IMR-90 (cell line): ENCODE results near the gene FBXL20. TPM values are rescaled to one million over a fixed set of nuclear protein-coding genes. Genes with fewer than 3 reads are reported as not detected.
A peak's percentile ranks its signal among the peaks of the same experiment; 100 is the strongest.

ENCODE experiments used
- ATAC-seq: fragments of 200-7000 bp; cut with Tn5 transposase; 2 replicates; pipeline ENCODE4 v1.9.1; 2020; ENCODE audit warnings: low read depth, mild to moderate bottlenecking, moderate library complexity
- BruUV-seq: library from RNA; stranded (reverse); fragments of 400-500 nt; replicated peaks from 2 replicates; lab custom pipeline; 2021; lab: Mats Ljungman, UMichigan
- CTCF ChIA-PET: fragments of 300-600 bp; formaldehyde crosslinking; extraction: SDS; loops from one replicate; lab custom pipeline; 2021; ENCODE audit warnings: antibody characterized with exemption; lab: Yijun Ruan, JAX
- POLR2A ChIA-PET: fragments of 300-600 bp; sonication (Branson Sonifier 250); formaldehyde crosslinking; loops from one replicate; lab custom pipeline; 2022; ENCODE audit warnings: antibody characterized with exemption; ENCODE audit not compliant: unreplicated experiment; lab: Charles Lee
- DNase-seq: peaks from one replicate; pipeline ENCODE4 v3.0.0; 2013
- H2AFZ ChIP-seq: replicated peaks from 2 replicates; pipeline ENCODE3; 2013; ENCODE audit warnings: low read length, mild to moderate bottlenecking; ENCODE audit not compliant: poor library complexity
- H2AK5ac ChIP-seq: 2 replicates; pipeline ENCODE4 v1.6.1; 2013; ENCODE audit warnings: low read depth, low read length, inconsistent platforms
- H2AK9ac ChIP-seq: replicated peaks from 2 replicates; pipeline ENCODE3; 2013; ENCODE audit warnings: mild to moderate bottlenecking, low read depth, low read length, moderate library complexity; ENCODE audit not compliant: poor library complexity
- H2BK120ac ChIP-seq: 2 replicates; pipeline ENCODE4 v1.6.1; 2013; ENCODE audit warnings: low read depth, low read length, inconsistent platforms
- H2BK15ac ChIP-seq: 3 replicates; pipeline ENCODE4 v1.6.1; 2013; ENCODE audit warnings: low read depth, low read length, inconsistent platforms
- H2BK20ac ChIP-seq: 2 replicates; pipeline ENCODE4 v1.6.1; 2013; ENCODE audit warnings: low read depth, mild to moderate bottlenecking, inconsistent platforms, low read length, moderate library complexity
- H2BK5ac ChIP-seq: 2 replicates; pipeline ENCODE4 v1.6.1; 2013; ENCODE audit warnings: mild to moderate bottlenecking, low read depth, low read length, inconsistent platforms; ENCODE audit not compliant: poor library complexity, severe bottlenecking
- H3K14ac ChIP-seq: replicated peaks from 2 replicates; pipeline ENCODE4 v1.6.1; 2013; ENCODE audit warnings: low read depth, low read length, inconsistent platforms
- H3K18ac ChIP-seq: 2 replicates; pipeline ENCODE4 v1.6.1; 2013; ENCODE audit warnings: low read depth, low read length, control low read depth
- H3K23ac ChIP-seq: 2 replicates; pipeline ENCODE4 v1.6.1; 2013; ENCODE audit warnings: low read depth, low read length, inconsistent platforms
- H3K27ac ChIP-seq: 2 replicates; pipeline ENCODE4 v1.5.1; 2013; ENCODE audit warnings: mild to moderate bottlenecking, control low read depth, low read length; ENCODE audit not compliant: insufficient read depth
- H3K27me3 ChIP-seq: 2 replicates; pipeline ENCODE4 v1.6.1; 2013; ENCODE audit warnings: low read length; ENCODE audit not compliant: control insufficient read depth, insufficient read depth
- H3K36me3 ChIP-seq: 2 replicates; pipeline ENCODE4 v1.6.1; 2013; ENCODE audit warnings: low read length, mixed read lengths; ENCODE audit not compliant: control insufficient read depth, insufficient read depth
- H3K4ac ChIP-seq: 2 replicates; pipeline ENCODE4 v1.6.1; 2013; ENCODE audit warnings: low read depth, low read length, inconsistent platforms
- H3K4me1 ChIP-seq: 2 replicates; pipeline ENCODE4 v1.6.1; 2013; ENCODE audit warnings: low read length, mixed read lengths; ENCODE audit not compliant: control insufficient read depth, insufficient read depth
- H3K4me2 ChIP-seq: 2 replicates; pipeline ENCODE4 v1.6.1; 2013; ENCODE audit warnings: low read depth, mild to moderate bottlenecking, control low read depth, low read length, moderate library complexity
- H3K4me3 ChIP-seq: 2 replicates; pipeline ENCODE4 v1.5.1; 2013; ENCODE audit warnings: low read depth, mild to moderate bottlenecking, control low read depth, low read length, moderate library complexity; ENCODE audit not compliant: insufficient read depth
- H3K56ac ChIP-seq: 2 replicates; pipeline ENCODE4 v1.6.1; 2013; ENCODE audit warnings: low read length, inconsistent platforms; ENCODE audit not compliant: insufficient read depth; ENCODE audit errors: extremely low read depth
- H3K79me1 ChIP-seq, 2 experiments: 2 replicates each; pipeline ENCODE4 v1.6.1; 2013; ENCODE audit warnings: low read length in 2 of 2, inconsistent platforms in 1 of 2, low read depth in 1 of 2
- H3K9ac ChIP-seq: 2 replicates; pipeline ENCODE4 v1.6.1; 2013; ENCODE audit warnings: low read depth, low read length, control low read depth
- H3K9me1 ChIP-seq: 2 replicates; pipeline ENCODE4 v1.6.1; 2013; ENCODE audit warnings: low read length, inconsistent platforms; ENCODE audit not compliant: insufficient read depth
- H3K9me3 ChIP-seq: 2 replicates; pipeline ENCODE4 v1.6.1; 2013; ENCODE audit warnings: low read length; ENCODE audit not compliant: control insufficient read depth, insufficient read depth
- H4K20me1 ChIP-seq: 2 replicates; pipeline ENCODE4 v1.6.1; 2013; ENCODE audit warnings: low read length, inconsistent platforms; ENCODE audit not compliant: insufficient read depth
- H4K5ac ChIP-seq: 2 replicates; pipeline ENCODE4 v1.6.1; 2013; ENCODE audit warnings: mild to moderate bottlenecking, low read depth, low read length, control low read depth
- H4K8ac ChIP-seq, 2 experiments: 2 replicates each; pipeline ENCODE4 v1.6.1; 2013; ENCODE audit warnings: low read depth in 2 of 2, low read length in 2 of 2, control low read depth in 1 of 2, inconsistent platforms in 1 of 2
- H4K91ac ChIP-seq: 2 replicates; pipeline ENCODE4 v1.6.1; 2013; ENCODE audit warnings: low read depth, low read length, inconsistent platforms; ENCODE audit not compliant: insufficient read depth
- BHLHE40 ChIP-seq: fragments of 150-350 bp; IDR thresholded peaks from 2 replicates; pipeline ENCODE4 v1.6.1; 2016; ENCODE audit warnings: mild to moderate bottlenecking, low read depth, low read length
- CEBPB ChIP-seq: IDR thresholded peaks from 2 replicates; pipeline ENCODE4 v1.6.1; 2012; ENCODE audit warnings: low read depth, low read length, improper control_type of control experiment
- CHD1 ChIP-seq: IDR thresholded peaks from 2 replicates; pipeline ENCODE4 v1.6.1; 2012; ENCODE audit warnings: low read depth, low read length, improper control_type of control experiment
- FOS ChIP-seq: fragments of 150-350 bp; IDR thresholded peaks from 2 replicates; pipeline ENCODE4 v1.6.1; 2016; ENCODE audit warnings: low read depth, low read length
- MAFK ChIP-seq: IDR thresholded peaks from 2 replicates; pipeline ENCODE4 v1.6.1; 2012; ENCODE audit warnings: low read depth, low read length, improper control_type of control experiment
- MAZ ChIP-seq: IDR thresholded peaks from 2 replicates; pipeline ENCODE4 v1.6.1; 2012; ENCODE audit warnings: low read depth, mild to moderate bottlenecking, low read length, improper control_type of control experiment, moderate library complexity, borderline replicate concordance
- NFE2L2 ChIP-seq: fragments of 150-350 bp; IDR thresholded peaks from 2 replicates; pipeline ENCODE4 v1.6.1; 2016; ENCODE audit warnings: low read depth, mild to moderate bottlenecking, low read length
- POLR2A ChIP-seq: IDR thresholded peaks from 2 replicates; pipeline ENCODE4 v1.6.1; 2012; ENCODE audit warnings: mild to moderate bottlenecking, low read depth, low read length
- RAD21 ChIP-seq: IDR thresholded peaks from 2 replicates; pipeline ENCODE4 v1.6.1; 2012; ENCODE audit warnings: low read length, improper control_type of control experiment
- RCOR1 ChIP-seq: IDR thresholded peaks from 2 replicates; pipeline ENCODE4 v1.6.1; 2012; ENCODE audit warnings: mild to moderate bottlenecking, low read length, improper control_type of control experiment; ENCODE audit not compliant: insufficient replicate concordance
- RFX5 ChIP-seq: IDR thresholded peaks from 2 replicates; pipeline ENCODE4 v1.8.0; 2012; ENCODE audit warnings: low read depth, mild to moderate bottlenecking, low read length, moderate library complexity
- SMC3 ChIP-seq: fragments of 150-350 bp; IDR thresholded peaks from 2 replicates; pipeline ENCODE4 v1.6.1; 2016; ENCODE audit warnings: low read depth, mild to moderate bottlenecking, antibody characterized with exemption, low read length, moderate library complexity
- WGBS, 2 experiments: methylation state at CpG; one replicate each; pipeline versions ENCODE4 v1.1.5 to v1.1.7; 2013; ENCODE audit warnings: missing lambda C conversion rate in 2 of 2; ENCODE audit not compliant: insufficient read length in 1 of 2; ENCODE audit errors: extremely low coverage in 2 of 2; 5-methylcytosine and 5-hydroxymethylcytosine counted together
- dilution Hi-C: fragments of 300-500 bp; cut with HindIII; formaldehyde crosslinking; loops from one replicate; pipeline ENCODE4 v1.14.3; 2018; ENCODE audit warnings: low sequenced_read_pairs; ENCODE audit not compliant: unreplicated experiment
- in situ Hi-C: fragments of 300-500 bp; cut with MboI; formaldehyde crosslinking; loops from 3 replicates; pipeline ENCODE4 v1.14.3; 2019; ENCODE audit warnings: low sequenced_read_pairs, inconsistent platforms, mixed read lengths
- intact Hi-C: fragments of 100-400 bp; cut with micrococcal nuclease; formaldehyde crosslinking; loops from 2 replicates; pipeline ENCODE4 v1.10.0; 2022
- polyA plus RNA-seq, 3 experiments: library from polyadenylated mRNA; depleted of rRNA; stranded (reverse); fragments of >200 nt; gene quantifications; 2 replicates each; pipeline ENCODE4 v1.2.3, GENCODE V29; 2012; ENCODE audit warnings: low replicate concordance in 1 of 3
- total RNA-seq: library from RNA; depleted of rRNA; stranded (reverse); fragments of >200 nt; gene quantifications from 2 replicates; pipeline ENCODE4 v1.2.3, GENCODE V29; 2012
- TF ChIP-seq, protein P1 (sequence below): conservative IDR thresholded peaks from 2 replicates; pipeline ENCODE4 v1.5.1; 2012; ENCODE audit warnings: mild to moderate bottlenecking, low read depth, low read length, improper control_type of control experiment
- TF ChIP-seq, protein P2 (sequence below): fragments of 150-350 bp; IDR thresholded peaks from 2 replicates; pipeline ENCODE4 v1.6.1; 2017; ENCODE audit warnings: mild to moderate bottlenecking, antibody characterized with exemption, low read length, low read depth
- TF ChIP-seq, protein P3 (sequence below): fragments of 150-350 bp; IDR thresholded peaks from 2 replicates; pipeline ENCODE4 v1.6.1; 2016; ENCODE audit warnings: low read depth, mild to moderate bottlenecking, low read length, moderate library complexity, borderline replicate concordance

Gene FBXL20
- total and polyA plus RNA-seq, 2 of the 4 experiments (the other 2 are of a cell fraction): 4.1 to 13.8 TPM

DNA sequence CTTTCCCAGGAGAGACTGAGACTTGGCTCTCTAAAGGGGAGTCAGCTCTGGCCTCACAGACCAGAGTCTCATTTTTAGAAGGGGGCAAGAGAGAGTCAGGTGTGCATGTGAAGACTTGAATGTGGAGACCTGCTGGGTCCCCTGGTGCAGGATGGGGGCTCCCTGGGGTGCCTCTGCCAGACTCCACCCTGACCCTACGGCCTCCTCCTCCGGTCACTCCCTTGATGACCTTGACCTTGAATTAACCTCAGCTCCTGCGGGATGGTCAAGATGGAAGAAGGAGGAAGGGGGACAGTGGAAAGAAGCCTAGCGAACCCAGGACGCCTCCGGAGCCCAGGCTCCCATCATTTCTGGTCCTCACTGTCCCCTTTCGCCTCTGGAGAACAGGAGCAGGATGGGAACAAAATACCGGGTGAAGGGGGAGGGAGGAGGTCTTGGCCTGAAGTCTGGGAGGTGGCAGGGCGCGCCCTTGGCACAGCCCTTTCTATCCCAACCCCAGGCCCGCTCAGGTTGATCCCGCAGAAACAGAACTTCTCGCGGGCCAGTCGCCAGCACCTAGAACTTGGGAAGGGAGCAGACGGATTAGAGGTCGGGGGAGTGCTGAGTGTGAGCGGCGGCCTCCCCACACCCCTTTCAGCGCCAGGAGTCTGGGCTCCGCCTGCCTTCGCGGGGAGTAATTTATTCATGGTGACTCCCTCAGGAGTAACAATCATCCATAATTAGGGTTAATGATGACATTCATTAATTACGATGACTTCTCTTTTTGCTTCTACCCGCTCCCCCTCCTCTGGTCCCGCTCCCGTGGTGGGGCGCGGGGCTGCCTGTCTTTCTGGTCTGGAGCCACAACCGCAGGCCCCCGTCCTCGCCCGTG lies 177.3 kb downstream of the FBXL20 start:
- H2BK120ac ChIP-seq: no peak overlapping the region
- H3K4me2 ChIP-seq: no peak overlapping the region
- H3K4ac ChIP-seq: no peak overlapping the region
- intact Hi-C loops (no loop called here), in situ Hi-C loops (no loop called here), dilution Hi-C loops (no loop called here)
- no peaks in the 10 kb centered on the region for H3K9me3 ChIP-seq
- H3K14ac ChIP-seq: no peak overlapping the region
- H2AK9ac ChIP-seq: no peak overlapping the region
- H2AK5ac ChIP-seq: no peak overlapping the region
- no peak overlapping the region for H4K5ac ChIP-seq
- 8% methylated on average over 9 of the region's 33 CpGs; no CpG with 5 or more reads in 1 of the 2 experiments for WGBS, 2 experiments
- H3K27me3 ChIP-seq: peaks cover 61% of the 10 kb centered on the region
- no peak overlapping the region for H3K9ac ChIP-seq
- CTCF ChIA-PET: no interaction called here
- peaks cover 4% of the 10 kb centered on the region; the same call in 1 of the 2 replicates for H3K4me1 ChIP-seq
- no peak overlapping the region for H2BK5ac ChIP-seq
- H2BK15ac ChIP-seq: no peak overlapping the region
- no peak overlapping the region for H3K23ac ChIP-seq
- H4K8ac ChIP-seq: no peak overlapping the region
- H3K79me1 ChIP-seq: no peaks in the 10 kb centered on the region
- H3K4me3 ChIP-seq: no peak overlapping the region
- H3K27ac ChIP-seq: no peak overlapping the region
- H2BK20ac ChIP-seq: no peak overlapping the region
- H4K20me1 ChIP-seq: no peaks in the 10 kb centered on the region
- no peaks in the 10 kb centered on the region for H3K9me1 ChIP-seq
- H3K56ac ChIP-seq: no peak overlapping the region
- no peaks in the 10 kb centered on the region for H3K36me3 ChIP-seq
- H3K18ac ChIP-seq: no peak overlapping the region
- no peak overlapping the region for H4K91ac ChIP-seq
- POLR2A ChIA-PET: no interaction called here
- no TSS peak for BruUV-seq
- no peak for ATAC-seq
- peak overlapping the region; percentile 26 for H2AFZ ChIP-seq
- no peak for DNase-seq
- TF ChIP-seq RAD21: no peak
- TF ChIP-seq FOS: no peak
- TF ChIP-seq, protein P1, sequence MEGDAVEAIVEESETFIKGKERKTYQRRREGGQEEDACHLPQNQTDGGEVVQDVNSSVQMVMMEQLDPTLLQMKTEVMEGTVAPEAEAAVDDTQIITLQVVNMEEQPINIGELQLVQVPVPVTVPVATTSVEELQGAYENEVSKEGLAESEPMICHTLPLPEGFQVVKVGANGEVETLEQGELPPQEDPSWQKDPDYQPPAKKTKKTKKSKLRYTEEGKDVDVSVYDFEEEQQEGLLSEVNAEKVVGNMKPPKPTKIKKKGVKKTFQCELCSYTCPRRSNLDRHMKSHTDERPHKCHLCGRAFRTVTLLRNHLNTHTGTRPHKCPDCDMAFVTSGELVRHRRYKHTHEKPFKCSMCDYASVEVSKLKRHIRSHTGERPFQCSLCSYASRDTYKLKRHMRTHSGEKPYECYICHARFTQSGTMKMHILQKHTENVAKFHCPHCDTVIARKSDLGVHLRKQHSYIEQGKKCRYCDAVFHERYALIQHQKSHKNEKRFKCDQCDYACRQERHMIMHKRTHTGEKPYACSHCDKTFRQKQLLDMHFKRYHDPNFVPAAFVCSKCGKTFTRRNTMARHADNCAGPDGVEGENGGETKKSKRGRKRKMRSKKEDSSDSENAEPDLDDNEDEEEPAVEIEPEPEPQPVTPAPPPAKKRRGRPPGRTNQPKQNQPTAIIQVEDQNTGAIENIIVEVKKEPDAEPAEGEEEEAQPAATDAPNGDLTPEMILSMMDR: no peak
- no peak for TF ChIP-seq RCOR1
- no peak for TF ChIP-seq NFE2L2
- TF ChIP-seq RFX5: no peak
- no peak for TF ChIP-seq SMC3
- TF ChIP-seq BHLHE40: no peak
- no peak for TF ChIP-seq MAFK
- TF ChIP-seq CEBPB: no peak
- TF ChIP-seq, protein P2, sequence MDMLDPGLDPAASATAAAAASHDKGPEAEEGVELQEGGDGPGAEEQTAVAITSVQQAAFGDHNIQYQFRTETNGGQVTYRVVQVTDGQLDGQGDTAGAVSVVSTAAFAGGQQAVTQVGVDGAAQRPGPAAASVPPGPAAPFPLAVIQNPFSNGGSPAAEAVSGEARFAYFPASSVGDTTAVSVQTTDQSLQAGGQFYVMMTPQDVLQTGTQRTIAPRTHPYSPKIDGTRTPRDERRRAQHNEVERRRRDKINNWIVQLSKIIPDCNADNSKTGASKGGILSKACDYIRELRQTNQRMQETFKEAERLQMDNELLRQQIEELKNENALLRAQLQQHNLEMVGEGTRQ: no peak
- TF ChIP-seq, protein P3, sequence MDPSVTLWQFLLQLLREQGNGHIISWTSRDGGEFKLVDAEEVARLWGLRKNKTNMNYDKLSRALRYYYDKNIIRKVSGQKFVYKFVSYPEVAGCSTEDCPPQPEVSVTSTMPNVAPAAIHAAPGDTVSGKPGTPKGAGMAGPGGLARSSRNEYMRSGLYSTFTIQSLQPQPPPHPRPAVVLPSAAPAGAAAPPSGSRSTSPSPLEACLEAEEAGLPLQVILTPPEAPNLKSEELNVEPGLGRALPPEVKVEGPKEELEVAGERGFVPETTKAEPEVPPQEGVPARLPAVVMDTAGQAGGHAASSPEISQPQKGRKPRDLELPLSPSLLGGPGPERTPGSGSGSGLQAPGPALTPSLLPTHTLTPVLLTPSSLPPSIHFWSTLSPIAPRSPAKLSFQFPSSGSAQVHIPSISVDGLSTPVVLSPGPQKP: no peak
- no peak for TF ChIP-seq MAZ
- no peak for TF ChIP-seq POLR2A
- TF ChIP-seq CHD1: no peak
